ENCODE results near the gene HAS3. TPM values are rescaled to one million over a fixed set of nuclear protein-coding genes. Genes with fewer than 3 reads are reported as not detected.

Gene HAS3
- total RNA-seq, 2 donors from 2014 or later: 0.11 to 0.28 TPM

DNA sequence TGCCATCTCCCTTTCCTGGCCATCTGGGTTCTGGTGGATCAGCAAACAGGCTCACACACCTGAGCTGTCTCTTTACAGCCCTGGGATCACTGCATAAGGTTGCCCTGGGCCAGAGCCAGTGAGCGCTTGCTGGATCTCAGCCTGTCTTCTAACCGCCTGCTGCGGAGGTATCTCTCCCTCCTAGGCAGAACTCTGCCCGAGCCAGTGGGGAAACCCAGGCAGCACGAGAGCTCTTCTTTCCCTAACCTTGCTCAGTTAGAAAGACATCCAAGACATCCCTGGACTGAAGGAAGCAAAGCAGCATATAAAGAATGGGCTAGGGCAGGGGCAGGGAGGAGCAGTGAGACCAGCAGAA is 6.4 kb downstream of the HAS3 start:
- H3K36me3 ChIP-seq: peaks cover 14% of the 10 kb centered on the region
- DNase-seq (ENCODE audit: low spot score): no peak
- H3K27ac ChIP-seq: no peak overlapping the region
- no peak overlapping the region for H3K4me3 ChIP-seq
- TF ChIP-seq CTCF (IDR thresholded peaks at IDR 0.05): no peak
- peaks cover 0 to 27% of the 10 kb centered on the region in 2 donors for H3K4me1 ChIP-seq
- H3K27me3 ChIP-seq: no peaks in the 10 kb centered on the region
- no peaks in the 10 kb centered on the region for H3K9me3 ChIP-seq

GRCh38 chr16:69112285-69113129 is 7.1 kb downstream of the HAS3 start:
- peak; percentile 55 to 69 for TF ChIP-seq CTCF (IDR thresholded peaks at IDR 0.05)
- Histone ChIP-seq H3K36me3 (peaks cover 14% of the 10 kb centered on the region), H3K9me3 (no peaks in the 10 kb centered on the region), H3K27ac (no peak overlapping the region), H3K4me1 (peaks cover 0 to 24% of the 10 kb centered on the region in 2 donors), H3K4me3 (no peak overlapping the region), H3K27me3 (no peaks in the 10 kb centered on the region)
- no peak for DNase-seq (ENCODE audit: low spot score)

DNA sequence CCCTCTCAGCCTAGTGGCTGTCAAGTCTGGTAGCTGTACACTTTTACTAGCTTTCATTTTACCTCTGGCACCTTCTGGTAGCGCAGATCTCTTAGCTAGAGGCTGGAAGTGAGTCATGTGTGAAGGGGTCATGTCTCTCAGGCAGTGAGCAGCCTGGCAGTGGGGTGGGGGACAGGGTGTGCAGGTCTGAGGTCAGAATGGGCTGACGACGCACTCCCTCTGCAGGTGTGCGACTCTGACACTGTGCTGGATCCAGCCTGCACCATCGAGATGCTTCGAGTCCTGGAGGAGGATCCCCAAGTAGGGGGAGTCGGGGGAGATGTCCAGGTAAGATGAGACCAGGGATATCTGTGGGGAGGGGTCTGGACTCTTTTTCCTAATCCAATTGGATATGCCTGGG is 7.8 kb downstream of the HAS3 start:
- peaks cover 17% of the 10 kb centered on the region for H3K36me3 ChIP-seq

DNA sequence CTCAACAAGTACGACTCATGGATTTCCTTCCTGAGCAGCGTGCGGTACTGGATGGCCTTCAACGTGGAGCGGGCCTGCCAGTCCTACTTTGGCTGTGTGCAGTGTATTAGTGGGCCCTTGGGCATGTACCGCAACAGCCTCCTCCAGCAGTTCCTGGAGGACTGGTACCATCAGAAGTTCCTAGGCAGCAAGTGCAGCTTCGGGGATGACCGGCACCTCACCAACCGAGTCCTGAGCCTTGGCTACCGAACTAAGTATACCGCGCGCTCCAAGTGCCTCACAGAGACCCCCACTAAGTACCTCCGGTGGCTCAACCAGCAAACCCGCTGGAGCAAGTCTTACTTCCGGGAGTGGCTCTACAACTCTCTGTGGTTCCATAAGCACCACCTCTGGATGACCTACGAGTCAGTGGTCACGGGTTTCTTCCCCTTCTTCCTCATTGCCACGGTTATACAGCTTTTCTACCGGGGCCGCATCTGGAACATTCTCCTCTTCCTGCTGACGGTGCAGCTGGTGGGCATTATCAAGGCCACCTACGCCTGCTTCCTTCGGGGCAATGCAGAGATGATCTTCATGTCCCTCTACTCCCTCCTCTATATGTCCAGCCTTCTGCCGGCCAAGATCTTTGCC is 9.0 kb downstream of the HAS3 start:
- H3K4me3 ChIP-seq: no peak overlapping the region
- H3K36me3 ChIP-seq: peaks cover 29% of the 10 kb centered on the region
- no peak for DNase-seq (ENCODE audit: low spot score)
- H3K27ac ChIP-seq: no peak overlapping the region
- peaks cover 0 to 19% of the 10 kb centered on the region in 2 donors for H3K4me1 ChIP-seq
- TF ChIP-seq CTCF (IDR thresholded peaks at IDR 0.05): no peak
- no peaks in the 10 kb centered on the region for H3K9me3 ChIP-seq
- no peaks in the 10 kb centered on the region for H3K27me3 ChIP-seq

More for the DNA sequence above, 7.8 kb downstream of the HAS3 start:
- Histone ChIP-seq H3K4me1 (peaks cover 0 to 17% of the 10 kb centered on the region in 2 donors), H3K9me3 (no peaks in the 10 kb centered on the region), H3K27me3 (no peaks in the 10 kb centered on the region), H3K4me3 (no peak overlapping the region), H3K27ac (no peak overlapping the region)
- no peak for TF ChIP-seq CTCF (IDR thresholded peaks at IDR 0.05)
- DNase-seq (ENCODE audit: low spot score): no peak

DNA sequence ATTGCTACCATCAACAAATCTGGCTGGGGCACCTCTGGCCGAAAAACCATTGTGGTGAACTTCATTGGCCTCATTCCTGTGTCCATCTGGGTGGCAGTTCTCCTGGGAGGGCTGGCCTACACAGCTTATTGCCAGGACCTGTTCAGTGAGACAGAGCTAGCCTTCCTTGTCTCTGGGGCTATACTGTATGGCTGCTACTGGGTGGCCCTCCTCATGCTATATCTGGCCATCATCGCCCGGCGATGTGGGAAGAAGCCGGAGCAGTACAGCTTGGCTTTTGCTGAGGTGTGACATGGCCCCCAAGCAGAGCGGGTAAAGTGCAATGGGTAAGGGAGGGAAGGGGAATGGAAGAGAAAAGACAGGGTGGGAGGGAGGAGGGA is 9.5 kb downstream of the HAS3 start:
- Histone ChIP-seq H3K4me3 (no peak overlapping the region), H3K9me3 (no peaks in the 10 kb centered on the region), H3K27ac (no peak overlapping the region), H3K27me3 (no peaks in the 10 kb centered on the region), H3K4me1 (peaks cover 0 to 19% of the 10 kb centered on the region in 2 donors), H3K36me3 (peaks cover 34% of the 10 kb centered on the region)
- DNase-seq (ENCODE audit: low spot score): no peak
- TF ChIP-seq CTCF (IDR thresholded peaks at IDR 0.05): no peak

Measured in right atrium auricular region (tissue), 2 donors.